Neural cell (in vitro differentiated cells): ENCODE results near the gene SFMBT2.

Experiments used
- CTCF ChIP-seq: fragments of 450-650 bp; IDR thresholded peaks from 2 replicates; pipeline ENCODE4 v1.5.1; 2014; ENCODE audit warnings: antibody characterized with exemption, mild to moderate bottlenecking, moderate library complexity; ENCODE audit not compliant: poor library complexity, severe bottlenecking
- EP300 ChIP-seq: fragments of 450-650 bp; conservative IDR thresholded peaks from 2 replicates; pipeline ENCODE4 v1.6.1; 2014; ENCODE audit warnings: antibody characterized with exemption, mild to moderate bottlenecking, moderate library complexity; ENCODE audit not compliant: poor library complexity, severe bottlenecking
- EZH2 ChIP-seq: fragments of 200-600, 300-800 bp; shearing (Covaris generic), sonication (generic); IDR thresholded peaks from 2 replicates; pipeline ENCODE4 v1.6.1; 2014; ENCODE audit warnings: antibody characterized with exemption, low read length, borderline replicate concordance, mild to moderate bottlenecking; ENCODE audit not compliant: insufficient read depth, poor library complexity, severe bottlenecking
- SMC3 ChIP-seq: fragments of 450-650 bp; conservative IDR thresholded peaks from 2 replicates; pipeline ENCODE4 v1.6.1; 2014; ENCODE audit warnings: antibody characterized with exemption, mild to moderate bottlenecking, moderate library complexity; ENCODE audit not compliant: poor library complexity
- TAF1 ChIP-seq: IDR thresholded peaks from 2 replicates; pipeline ENCODE4 v1.6.1; 2012; ENCODE audit warnings: low read depth

- no peak for TF ChIP-seq EP300
- no peak for TF ChIP-seq CTCF
- TF ChIP-seq SMC3 = no peak
- TF ChIP-seq TAF1 = no peak
- no peak for TF ChIP-seq EZH2
Measured at GRCh38 chr10:7258948-7259523, 151.8 kb downstream of the SFMBT2 start.
